GM23248 (cell line): ENCODE measurements around the gene MAGEA9.

Experiments used
- EZH2 ChIP-seq: fragments of 200-600 bp; sonication (generic); IDR thresholded peaks from 2 replicates; pipeline ENCODE4 v1.6.1; 2018; ENCODE audit warnings: antibody characterized with exemption, mild to moderate bottlenecking; ENCODE audit not compliant: insufficient read depth, poor library complexity, severe bottlenecking
- EZH2phosphoT487 ChIP-seq: fragments of 200-600 bp; sonication (generic); IDR thresholded peaks from 2 replicates; pipeline ENCODE4 v1.6.1; 2018; ENCODE audit warnings: antibody characterized with exemption, moderate library complexity, mild to moderate bottlenecking, low read depth; ENCODE audit not compliant: insufficient read depth

DNA sequence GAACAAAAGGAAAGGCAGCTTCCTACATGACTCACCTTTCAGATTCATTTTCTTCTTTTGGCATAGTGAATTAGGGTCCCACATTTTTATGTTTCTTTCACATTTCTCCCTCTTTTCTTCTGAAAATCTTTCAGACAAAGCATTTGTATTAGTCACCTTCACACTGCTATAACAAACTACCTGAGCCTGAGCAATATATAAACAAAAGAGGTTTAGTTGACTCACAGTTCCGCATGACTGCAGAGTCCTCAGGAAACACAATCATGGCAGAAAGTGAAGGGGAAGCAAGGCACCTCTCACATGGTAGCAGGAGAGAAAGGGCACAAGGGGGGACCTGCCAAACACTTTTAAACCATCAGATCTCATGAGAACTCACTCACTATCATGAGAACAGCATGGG, 36.9 kb downstream of the MAGEA9 start:
- no peak for TF ChIP-seq EZH2
- TF ChIP-seq EZH2phosphoT487 = no peak
